ENCODE measurements around the gene SIGLEC11. TPM values are rescaled to one million over a fixed set of nuclear protein-coding genes. Genes with fewer than 3 reads are reported as not detected.

The SIGLEC11 gene
- total and polyA plus RNA-seq, 2 of the 13 experiments (the other 11 are each of a cell fraction or from before 2014, with no cell fraction given), result not detected

- no peak; the same call in 2 of the 3 replicates for TF ChIP-seq MXI1 (IDR thresholded peaks at IDR 0.05; ENCODE audit: borderline replicate concordance, low read depth, low read length)
- no peak for TF ChIP-seq NFATC3 (CRISPR knock-in tag; IDR thresholded peaks at IDR 0.05)
- peak; percentile 89 for TF ChIP-seq ZNF143 (CRISPR knock-in tag; IDR thresholded peaks at IDR 0.05)
- TF ChIP-seq SYNCRIP (IDR thresholded peaks at IDR 0.05; ENCODE audit: insufficient read depth, low read depth, low read length), result no peak
- TF ChIP-seq TBX3 (IDR thresholded peaks at IDR 0.05; ENCODE audit: borderline replicate concordance), result no peak
- TF ChIP-seq ZNF782 (CRISPR knock-in tag; IDR thresholded peaks at IDR 0.05; ENCODE audit: borderline replicate concordance), result peak; percentile 61
- TF ChIP-seq SOX13 (IDR thresholded peaks at IDR 0.05), result no peak
- TF ChIP-seq SOX13 (CRISPR knock-in tag; conservative IDR thresholded peaks at IDR 0.05 in 1 of 2, IDR thresholded peaks at IDR 0.05 in 1 of 2), result peak in 1 of 2 experiments; percentile 11; a peak in 1 of 4 replicates
- TF ChIP-seq JDP2 (CRISPR knock-in tag; IDR thresholded peaks at IDR 0.05; ENCODE audit: borderline replicate concordance), result no peak
- no peak for TF ChIP-seq CBX2 (IDR thresholded peaks at IDR 0.05; ENCODE audit: low read depth, low read length)
- no peak for TF ChIP-seq CBX2 (CRISPR knock-in tag; IDR thresholded peaks at IDR 0.05; ENCODE audit: low read depth)
- TF ChIP-seq ZNF710 (CRISPR knock-in tag; IDR thresholded peaks at IDR 0.05; ENCODE audit: borderline replicate concordance), result peak; percentile 52
- TF ChIP-seq SMYD3 (CRISPR knock-in tag; IDR thresholded peaks at IDR 0.05), result peak; percentile 90
- TF ChIP-seq CEBPG (CRISPR knock-in tag; IDR thresholded peaks at IDR 0.05), result no peak
- TF ChIP-seq MNT (IDR thresholded peaks at IDR 0.05), result no peak
- no peak for TF ChIP-seq IRF1 (CRISPR knock-in tag; IDR thresholded peaks at IDR 0.05; ENCODE audit: low read depth)
- no peak for TF ChIP-seq FOXJ3 (CRISPR knock-in tag; IDR thresholded peaks at IDR 0.05; ENCODE audit: borderline replicate concordance)
- no peak for TF ChIP-seq HMG20A (CRISPR knock-in tag; IDR thresholded peaks at IDR 0.05; ENCODE audit: borderline replicate concordance)
- peak; percentile 80; the same call in 1 of the 2 replicates for TF ChIP-seq NAIF1 (CRISPR knock-in tag; IDR thresholded peaks at IDR 0.05; ENCODE audit: borderline replicate concordance)
- no peak for TF ChIP-seq RBM22 (optimal IDR thresholded peaks at IDR 0.05; ENCODE audit: low read length)
- peak; percentile 82; the same call in 1 of the 2 replicates for TF ChIP-seq ZSCAN5A (CRISPR knock-in tag; IDR thresholded peaks at IDR 0.05; ENCODE audit: borderline replicate concordance)
- TF ChIP-seq MBD4 (IDR thresholded peaks at IDR 0.05; ENCODE audit: borderline replicate concordance, low read length), result no peak
These were observed 31.8 kb downstream of the SIGLEC11 start, which contains the start of the genes ATF5 and NUP62 (continued) for GRCh38 chr19:49929121-49929610.
